Epidermal melanocyte (primary cell): ENCODE data around the gene TMED1.
"Not testable (repeated sequence)": the region's sequence is repeated elsewhere in the genome, so short reads cannot be mapped to it uniquely, and the experiment has no call there.

Experiments
- DNase-seq: peaks from one replicate; pipeline ENCODE4 v3.0.0; 2011; ENCODE audit warnings: low spot score; ENCODE audit not compliant: insufficient read length

Gene TMED1

DNA sequence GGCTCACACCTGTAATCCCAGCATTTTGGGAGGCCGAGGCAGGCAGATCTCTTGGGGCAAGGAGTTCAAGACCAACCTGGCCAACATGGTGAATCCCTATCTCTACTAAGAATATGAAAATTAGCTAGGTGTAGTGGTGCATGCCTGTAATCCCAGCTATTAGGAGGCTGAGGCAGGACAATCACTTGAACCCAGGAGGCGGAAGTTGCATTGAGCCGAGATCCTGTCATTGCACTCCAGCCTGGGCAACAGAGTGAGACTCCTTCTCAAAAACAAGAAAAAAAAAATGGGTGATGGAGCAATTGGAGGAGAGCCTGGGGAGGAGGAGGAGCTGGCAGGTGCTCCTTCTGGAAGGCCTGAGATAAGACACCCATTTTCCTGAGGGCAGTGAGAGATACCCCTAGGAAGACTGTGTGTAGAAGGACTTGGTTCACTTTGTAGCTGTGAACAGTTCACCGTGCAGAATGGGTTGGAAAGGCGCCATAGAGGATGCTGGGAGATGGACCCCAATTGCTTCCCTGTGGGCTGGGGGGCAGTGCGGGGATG lies 26.6 kb upstream of the TMED1 start:
- no peak for DNase-seq

DNA sequence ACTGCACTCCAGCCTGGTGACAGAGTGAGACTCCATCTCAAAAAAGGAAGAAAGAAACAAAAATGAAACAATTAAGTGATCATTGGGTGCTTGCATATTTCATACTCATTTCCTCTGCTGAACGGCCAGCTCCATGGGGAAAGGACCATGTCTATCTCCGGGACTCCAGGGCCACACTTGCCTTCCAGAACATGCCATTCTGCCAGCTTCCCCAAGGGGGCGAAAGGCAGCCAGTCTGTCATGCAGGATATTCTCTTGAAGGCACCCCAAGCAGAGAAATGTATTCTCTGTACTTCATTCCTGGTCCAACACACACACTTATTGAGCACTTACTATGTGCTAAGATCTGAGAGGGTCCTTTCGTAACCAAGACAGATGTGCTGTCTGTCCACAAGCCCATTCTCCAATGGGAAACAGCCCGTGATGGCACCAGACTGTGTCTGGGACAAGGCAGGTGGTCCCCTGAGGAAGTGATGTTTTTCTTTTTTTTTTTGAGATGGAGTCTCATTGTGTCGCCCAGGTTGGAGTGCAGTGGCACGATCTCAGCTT lies 25.2 kb upstream of the TMED1 start:
- DNase-seq = no peak

DNA sequence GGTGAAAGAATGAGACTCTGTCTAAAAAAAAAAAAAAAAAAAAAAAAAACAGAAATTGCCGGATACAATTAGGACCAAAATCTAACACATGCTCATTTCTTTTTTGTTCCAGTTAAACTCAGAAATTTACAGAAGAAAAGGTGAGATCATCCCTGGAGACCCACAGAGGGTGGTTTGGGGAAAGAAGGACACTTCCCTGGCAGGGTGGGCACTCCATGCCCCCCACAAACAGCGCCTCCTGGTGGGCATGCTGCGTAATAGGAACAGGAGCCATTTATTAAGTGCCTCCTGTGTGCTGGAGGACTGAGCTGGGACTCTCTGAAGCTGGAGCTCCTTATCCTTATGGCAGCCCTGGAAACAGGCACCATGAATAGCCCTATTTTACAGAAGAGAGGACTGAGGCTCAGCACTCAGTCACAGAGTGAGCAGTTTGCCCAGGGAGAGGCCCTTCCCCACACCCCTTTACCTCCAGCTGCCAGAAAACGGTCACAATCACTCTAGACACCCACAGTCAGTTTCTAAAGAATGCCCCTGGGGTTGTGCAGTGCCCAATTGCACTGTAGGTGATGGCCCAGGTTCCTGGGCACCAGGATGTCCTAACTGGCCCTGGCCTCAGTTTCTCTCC lies 22.3 kb upstream of the TMED1 start:
- no peak for DNase-seq

DNA sequence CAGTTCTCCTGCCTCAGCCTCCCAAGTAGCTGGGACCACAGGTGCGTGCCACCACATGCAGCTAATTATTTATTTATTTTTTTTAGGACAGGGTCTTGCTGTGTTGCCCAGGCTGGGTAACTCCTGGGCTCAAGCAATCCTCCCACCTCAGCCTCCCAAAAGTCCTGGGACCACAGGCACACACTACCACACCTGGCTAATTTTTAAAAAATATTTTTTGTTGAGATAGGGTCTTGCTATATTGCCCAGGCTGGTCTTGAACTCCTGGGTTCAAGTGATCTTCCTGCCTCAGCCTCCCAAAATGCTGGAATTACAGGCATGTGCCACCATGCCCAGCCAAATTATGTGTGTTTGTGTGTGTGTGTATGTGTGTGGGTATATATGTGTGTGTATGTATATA lies 20.9 kb upstream of the TMED1 start:
- not testable (repeated sequence) for DNase-seq

DNA sequence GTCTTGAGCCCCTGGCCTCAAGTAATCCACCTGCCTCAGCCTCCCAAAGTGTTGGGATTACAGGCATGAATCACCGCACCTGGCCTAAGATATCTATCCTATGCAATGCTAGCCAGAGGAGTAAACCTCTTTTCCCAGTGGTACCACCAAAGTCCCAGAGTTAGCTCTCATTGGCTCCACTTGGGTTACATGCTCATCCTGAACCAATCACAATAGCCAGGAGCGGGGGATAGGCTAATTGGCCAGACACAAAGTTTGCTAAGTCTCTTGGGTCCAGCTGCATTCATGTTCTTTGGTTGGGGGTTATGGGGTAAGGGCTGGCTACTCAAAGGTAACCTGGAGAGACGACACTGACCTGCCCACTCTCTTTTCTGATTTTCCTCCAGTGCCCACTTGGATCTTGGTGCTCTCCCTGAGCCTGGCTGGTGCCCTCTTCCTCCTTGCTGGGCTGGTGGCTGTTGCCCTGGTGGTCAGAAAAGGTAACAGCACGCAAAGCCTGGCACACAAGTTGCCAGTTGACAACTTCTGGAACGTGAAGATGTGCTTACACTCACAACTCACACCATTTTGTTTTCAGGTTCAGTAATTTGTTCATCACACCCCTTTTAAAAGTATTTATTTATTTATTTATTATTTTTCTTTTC lies 20.0 kb upstream of the TMED1 start:
- no peak for DNase-seq

DNA sequence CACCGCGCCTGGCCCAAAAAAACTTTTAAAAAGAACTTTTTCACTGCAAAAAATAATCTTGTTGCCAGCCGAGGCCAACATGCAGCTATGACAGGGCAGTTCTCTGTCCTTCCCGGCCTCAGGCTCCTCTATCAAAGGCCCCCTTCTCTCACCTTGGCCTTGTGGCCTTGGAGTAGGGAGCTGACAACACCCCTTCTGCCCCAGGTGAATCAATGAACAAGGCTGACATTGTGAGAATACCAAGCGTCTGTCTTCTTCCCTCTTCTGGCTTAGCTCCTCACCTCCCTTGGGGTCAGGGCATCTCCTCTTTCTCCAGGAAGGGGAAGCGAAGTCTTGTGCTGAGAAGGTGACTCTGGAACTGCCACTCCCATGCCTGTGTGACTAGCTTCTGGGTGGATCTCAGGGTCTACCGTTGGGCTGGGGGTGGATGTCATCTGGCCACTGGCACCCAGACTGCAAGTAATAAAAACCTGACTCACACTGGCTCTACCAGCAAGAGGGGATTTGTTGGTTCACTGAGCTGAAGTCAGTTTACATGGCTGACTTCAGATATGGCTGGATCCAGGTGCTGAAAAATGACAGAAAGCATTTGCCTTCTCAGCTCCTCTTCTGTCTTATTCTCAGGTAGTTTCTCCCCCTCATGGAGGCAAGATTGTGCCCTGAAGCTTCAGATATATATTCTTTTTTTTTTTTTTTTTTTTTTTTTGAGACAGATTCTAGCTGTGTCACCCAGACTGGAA lies 18.5 kb upstream of the TMED1 start:
- DNase-seq = no peak

DNA sequence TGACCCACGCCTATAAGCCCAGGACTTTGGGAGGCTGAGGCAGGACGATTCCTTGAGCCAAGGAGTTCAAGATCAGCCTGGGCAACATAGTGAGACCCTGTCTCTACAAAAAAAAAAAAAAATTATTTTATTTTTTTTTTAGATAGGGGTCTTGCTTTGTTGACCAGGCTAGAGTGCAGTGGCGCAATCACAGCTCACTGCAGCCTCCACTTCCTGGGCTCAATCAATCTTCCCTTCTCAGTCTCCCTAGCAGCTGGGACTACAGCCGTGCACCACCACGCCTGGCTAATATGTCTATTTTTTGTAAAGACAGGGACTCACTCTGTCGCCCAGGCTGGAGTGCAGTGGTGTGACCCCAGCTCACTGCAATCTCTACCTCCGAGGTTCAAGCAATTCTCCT lies 16.9 kb upstream of the TMED1 start:
- DNase-seq = no peak

DNA sequence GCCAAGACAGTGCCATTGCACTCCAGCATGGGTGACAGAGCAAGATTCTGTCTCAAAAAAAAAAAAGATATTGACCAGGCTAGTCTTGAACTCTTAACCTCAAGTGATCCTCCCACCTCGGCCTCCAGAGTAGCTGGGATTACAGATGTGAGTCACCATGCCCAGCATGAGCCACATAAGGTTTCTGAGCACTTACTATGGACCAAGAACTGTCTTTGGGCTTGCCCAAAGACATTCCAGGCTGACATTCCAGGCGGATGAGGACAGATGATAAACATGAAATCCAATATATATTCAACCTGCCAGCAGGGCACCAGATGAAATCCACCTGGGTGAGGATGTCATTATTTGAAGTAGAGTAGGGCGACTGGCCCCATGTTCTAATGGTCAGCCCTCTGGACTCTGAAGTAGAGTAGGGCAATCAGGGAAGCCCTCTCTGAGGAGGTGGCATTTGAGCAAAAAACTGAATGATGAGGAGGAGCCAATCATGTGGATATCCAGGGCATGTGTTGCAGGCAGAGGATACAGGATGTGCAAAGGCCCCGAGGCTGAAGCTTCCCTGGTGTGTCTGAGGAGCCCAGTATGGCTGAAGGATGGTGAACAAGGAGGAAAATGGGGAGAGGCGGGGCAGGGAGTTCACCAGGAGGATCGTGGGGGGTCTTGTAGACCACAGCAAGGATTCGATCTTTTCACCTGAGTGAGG lies 16.2 kb upstream of the TMED1 start:
- no peak for DNase-seq

DNA sequence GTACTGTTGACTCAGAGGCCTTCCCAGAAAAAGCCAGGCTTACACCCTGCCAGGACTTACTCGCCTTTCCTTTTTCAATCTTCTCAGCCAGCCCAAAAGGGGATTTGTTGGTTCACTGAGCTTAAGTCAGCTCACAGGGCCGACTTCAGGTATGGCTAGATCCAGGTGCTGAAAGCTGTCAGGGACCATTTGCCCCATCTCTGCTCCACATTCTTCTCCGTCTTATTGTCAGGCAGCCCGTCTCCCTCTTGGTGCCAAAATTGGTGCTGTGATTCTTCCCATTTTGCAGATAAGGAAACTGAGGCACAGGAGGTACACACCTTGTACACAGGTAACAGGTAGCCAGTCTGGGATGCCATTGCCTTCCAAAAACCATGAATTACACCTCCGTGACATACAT lies 14.6 kb upstream of the TMED1 start:
- no peak for DNase-seq

DNA sequence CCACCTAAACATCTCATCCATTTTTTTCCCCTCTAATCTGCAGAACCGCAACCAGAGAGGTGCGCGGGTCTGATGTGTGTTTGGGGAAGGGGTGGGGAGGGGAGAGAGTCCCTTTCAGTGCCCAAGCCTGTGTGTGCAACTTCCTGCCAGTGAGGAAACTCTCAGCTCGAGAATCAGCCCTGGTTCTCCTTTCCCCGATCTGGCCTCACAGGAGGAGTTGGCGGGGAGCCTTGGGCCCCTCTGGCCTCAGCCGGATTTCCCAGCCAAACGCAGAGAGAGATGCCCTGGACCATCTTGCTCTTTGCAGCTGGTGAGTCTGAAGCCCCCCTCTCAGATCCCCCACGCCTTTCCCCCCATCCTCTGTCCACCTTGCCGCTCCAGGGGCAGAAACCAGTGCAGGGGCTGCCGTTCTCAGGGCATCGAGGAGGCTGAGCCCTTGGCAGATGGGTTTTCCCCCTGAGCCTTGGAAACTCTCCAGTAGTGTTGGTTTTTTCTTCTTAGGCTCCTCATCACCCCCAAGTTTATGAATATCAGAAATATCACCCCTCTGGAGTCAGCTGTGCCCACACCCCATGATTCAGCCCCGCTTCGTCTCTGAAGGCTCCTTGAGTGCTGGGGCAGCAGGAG lies 12.3 kb upstream of the TMED1 start, which contains the start of gene C19orf38:
Gene C19orf38, plus strand, starts transcription at position 186 of the 627 bp plus-strand sequence. Its CDS starts 94 bp downstream, at position 280.
- DNase-seq = no peak

DNA sequence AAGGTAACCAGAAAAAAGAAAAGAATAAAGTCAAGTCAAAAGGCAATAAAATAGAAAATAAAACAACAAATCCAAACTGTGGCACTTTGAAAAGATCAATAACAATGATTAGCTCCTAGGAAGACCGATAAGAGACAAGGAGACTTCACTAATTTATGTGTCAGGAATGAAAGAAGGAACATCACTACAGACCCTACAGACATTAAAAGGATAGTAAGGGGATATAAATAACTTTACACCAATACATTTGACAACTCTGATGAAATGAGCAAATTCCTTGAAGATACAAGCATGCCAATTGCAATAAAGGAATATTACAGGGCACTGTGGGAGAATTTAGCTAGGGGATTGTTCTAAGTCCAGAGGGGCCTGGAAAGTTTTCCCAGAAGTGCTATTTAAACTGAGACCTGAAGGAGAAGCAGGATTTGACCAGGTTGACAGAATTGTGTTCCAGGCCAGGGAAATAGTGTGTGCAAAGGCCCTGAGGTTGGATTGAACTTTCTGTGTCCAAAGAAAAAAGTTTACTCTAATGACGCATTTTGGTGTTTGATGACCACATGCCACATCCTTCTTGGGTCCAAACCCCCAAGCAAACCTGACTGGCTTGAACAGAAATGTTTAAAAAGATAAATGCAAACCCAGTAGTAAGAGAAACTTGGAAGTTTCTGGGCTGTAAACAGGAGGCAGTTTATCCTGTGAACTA lies 10.6 kb upstream of the TMED1 start:
- no peak for DNase-seq

DNA sequence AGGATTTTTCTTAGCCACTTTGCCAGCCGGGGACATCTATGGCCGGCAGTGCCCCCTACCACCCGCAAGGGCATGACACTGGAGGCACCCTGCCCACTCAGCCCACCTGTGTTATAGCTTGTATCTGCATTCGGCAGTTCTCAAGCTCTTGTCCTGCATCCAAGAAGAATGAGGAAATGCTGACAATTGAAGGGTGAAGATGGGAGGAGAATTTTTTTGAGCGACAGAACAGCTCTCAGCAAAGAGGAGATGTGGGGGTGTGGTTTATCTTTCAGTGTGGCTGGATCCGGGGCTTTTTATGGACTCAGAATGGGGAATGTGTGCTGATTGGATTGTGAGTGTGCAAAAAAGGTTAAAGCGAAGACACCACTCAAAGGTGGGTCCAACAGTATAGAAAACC lies 6.8 kb upstream of the TMED1 start:
- DNase-seq = no peak

DNA sequence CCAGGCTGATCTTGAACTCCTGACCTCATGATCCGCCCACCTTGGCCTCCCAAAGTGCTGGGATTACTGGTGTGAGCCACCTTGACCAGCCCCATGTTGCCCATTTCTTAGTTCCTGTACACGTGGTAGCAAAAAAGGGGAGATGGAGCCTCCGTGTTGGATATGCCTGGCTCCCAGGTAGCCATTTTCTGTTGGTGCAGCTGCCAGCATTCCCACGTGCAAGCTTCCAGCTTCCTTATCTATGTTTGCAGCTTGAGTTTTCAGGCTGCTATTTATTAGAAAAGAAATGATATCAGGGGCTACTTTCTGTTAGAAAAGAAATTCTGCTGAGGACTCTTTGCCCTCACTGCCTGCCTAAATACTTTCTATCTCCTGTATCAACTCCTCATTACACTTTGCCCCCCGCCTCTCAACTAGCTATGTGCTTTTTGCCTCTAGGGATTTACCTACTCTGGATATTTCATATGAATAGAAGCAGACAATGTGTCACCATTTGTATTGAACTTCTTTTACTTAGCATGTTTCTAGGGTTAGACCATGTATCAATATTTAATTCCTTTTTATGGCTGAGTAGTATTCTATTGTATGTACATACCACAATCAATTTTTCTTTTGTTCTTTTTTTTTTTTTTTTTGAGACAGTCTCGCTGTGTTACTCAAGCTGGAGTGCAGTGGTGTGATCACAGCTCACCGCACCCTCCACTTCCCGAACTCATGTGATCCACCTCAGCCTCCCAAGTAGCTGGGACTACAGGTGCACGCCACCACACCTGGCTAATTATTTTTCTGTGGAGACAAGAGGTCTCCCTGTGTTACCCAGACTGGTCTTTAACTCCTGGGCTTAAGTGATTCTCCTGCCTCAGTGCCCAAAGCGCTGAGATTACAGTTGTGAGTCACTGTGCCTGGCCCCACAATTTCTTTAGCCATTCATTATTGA lies 3.4 kb upstream of the TMED1 start:
- no peak for DNase-seq

DNA sequence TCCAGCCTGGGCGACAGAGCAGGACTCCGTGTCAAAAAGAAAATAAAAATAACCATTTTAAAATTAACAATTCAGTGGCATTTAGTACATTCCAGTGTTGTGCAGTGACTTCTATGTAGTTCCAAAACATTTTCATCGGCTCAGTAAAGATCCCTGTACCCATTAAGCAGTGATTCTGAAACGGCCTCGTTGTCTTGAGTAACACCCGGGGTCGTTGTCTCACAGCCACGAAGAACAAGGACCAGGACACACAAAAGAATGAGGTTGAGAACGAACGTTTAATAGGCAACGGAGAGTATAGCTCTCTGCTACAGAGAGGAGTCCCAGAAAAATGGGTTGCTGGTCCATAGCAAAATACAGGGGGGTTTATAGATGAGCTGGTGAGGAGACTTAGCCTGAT lies 2.4 kb upstream of the TMED1 start:
- no peak for DNase-seq

DNA sequence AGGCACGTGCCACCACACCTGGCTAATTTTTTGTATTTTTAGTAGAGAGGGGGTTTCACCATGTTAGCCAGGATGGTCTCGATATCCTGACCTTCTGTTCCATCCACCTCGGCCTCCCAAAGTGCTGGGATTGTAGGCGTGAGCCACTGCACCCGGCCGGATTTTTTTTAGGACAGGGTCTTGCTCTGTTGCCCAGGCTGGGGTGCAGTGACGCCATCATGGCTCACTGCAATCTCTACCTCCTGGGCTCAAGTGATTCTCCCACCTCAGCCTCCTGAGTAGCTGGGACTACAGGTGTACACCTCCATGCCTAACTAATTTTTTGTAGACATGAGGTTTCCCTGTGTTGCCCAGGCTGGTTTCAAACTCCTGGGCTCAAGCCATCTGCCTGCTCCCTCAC lies 1.6 kb upstream of the TMED1 start:
- not testable (repeated sequence) for DNase-seq

DNA sequence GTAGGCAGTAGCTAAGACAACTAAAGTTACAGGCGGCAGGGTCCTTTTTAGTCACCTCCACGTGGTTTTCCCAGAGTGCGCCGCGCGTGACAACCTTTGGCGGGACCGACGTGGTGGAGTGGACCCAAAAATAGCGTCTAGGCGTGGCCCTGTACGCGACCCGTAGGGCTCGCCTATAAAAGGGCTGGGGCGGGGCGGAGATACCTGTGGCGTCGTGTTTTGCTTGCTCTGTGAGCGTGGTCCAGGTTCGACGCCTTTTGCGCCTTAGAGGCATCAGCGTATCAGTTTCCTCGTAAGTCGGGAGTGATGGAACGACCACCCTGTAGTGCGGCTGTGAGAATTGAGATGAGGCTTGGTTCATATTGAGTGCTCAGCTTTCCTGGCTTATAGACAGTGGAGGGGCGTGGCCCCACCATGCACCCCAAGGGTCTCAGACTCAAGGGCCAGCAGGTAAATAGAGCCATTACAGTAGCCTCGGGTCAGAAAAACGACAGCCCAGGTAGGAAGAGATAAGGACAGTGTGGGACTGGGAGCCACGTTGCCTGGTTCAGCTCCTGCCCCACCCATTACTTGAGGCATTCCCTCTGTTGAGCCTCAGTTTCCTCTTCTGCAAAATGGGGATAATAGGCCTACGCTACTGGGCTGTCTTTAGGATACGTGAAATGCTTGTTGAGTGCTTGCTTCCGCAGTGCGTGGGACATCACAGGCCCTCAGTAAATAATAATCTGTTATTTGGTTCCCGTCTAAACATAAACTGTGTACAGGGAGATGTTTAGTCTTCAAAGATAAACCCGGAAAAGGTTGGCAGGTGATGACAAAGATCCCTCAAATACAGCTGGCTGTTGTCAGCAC lies 693 bp upstream of the TMED1 start:
- no peak for DNase-seq

DNA sequence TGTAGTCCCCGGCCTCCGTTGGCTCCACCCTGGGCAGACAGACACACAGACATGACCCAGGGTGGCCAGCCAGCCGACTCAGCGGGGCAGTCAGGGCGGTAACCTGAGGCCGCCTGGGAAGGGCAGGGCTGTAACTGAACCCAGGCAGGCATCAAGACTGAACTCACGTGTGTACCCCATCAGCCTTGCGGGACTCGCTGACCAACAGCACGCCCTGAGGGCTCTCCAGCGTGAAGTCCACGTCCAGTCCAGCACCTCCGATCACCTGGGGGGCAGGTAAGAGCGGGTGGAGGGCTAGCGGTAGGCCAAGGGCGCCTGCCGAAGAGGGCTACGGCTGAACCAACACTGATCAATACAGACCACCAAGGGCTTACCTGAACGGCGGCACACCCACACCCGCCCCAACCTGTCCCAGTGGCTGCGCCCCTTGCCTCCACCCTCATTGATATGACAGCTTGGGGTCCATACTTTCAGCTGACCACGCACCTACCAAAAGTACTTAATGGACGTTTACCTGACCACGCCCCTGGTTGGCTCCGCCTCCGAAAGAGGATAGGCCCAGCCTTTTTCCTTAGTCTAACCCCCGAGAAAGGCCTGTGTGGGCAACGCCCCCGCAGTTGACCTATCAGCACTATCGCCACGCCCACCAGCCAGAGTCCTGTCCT lies 791 bp downstream of the TMED1 start:
- DNase-seq = peak; percentile 99

DNA sequence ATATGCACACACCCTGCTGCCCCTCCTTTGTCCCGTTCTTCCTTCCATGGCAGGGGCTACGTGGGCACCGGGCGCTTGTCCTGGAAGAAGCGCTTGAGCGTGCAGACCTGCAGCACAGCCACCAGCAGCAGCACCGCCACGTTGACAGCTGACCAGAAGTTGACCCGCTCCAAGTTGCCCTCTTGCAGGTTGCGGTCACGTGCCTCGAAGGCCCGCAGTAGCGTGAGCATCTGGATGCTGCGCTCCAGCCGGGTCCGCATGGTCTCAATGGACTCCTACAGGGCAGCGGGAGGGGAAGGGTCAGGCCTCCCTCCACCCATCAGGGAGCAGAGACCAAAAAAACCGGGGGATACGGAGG lies 3.1 kb downstream of the TMED1 start:
- no peak for DNase-seq
